Measurements from ENCODE around the gene MFAP3.
A peak's percentile ranks its signal among the peaks of the same experiment; 100 is the strongest.
"Not testable (repeated sequence)": the region's sequence is repeated elsewhere in the genome, so short reads cannot be mapped to it uniquely, and the experiment has no call there.

Gene MFAP3

GRCh38 chr5:154038707-154039457 lies at the start of gene MFAP3, which contains the start of gene FAM114A2:
MFAP3 (plus strand) TSS chr5:154038967; CDS start chr5:154049723, 10,756 bp downstream.
FAM114A2 (minus strand) TSS chr5:154038910; CDS start chr5:154034953, 3,957 bp downstream.
- DNase-seq: peak; percentile 71

GRCh38 chr5:153991168-153991567 lies 47.6 kb upstream of the MFAP3 start:
- DNase-seq: no peak

- DNase-seq: no peak
Measured at GRCh38 chr5:153998010-153998409, 40.8 kb upstream of the MFAP3 start.

- DNase-seq: no peak
Measured at GRCh38 chr5:153998768-153999167, 40.0 kb upstream of the MFAP3 start.

- no peak for DNase-seq
Measured at GRCh38 chr5:153999995-154000394, 38.8 kb upstream of the MFAP3 start.

GRCh38 chr5:154000703-154001102 lies 38.1 kb upstream of the MFAP3 start:
- no peak for DNase-seq

GRCh38 chr5:154002093-154002492 lies 36.7 kb upstream of the MFAP3 start:
- no peak for DNase-seq

- DNase-seq: no peak
Measured at GRCh38 chr5:154002511-154003020, 36.2 kb upstream of the MFAP3 start.

- no peak for DNase-seq
Measured at GRCh38 chr5:154005648-154006047, 33.1 kb upstream of the MFAP3 start.

- DNase-seq: no peak
Measured at GRCh38 chr5:154010660-154011059, 28.1 kb upstream of the MFAP3 start.

GRCh38 chr5:154015071-154015693 lies 23.6 kb upstream of the MFAP3 start:
- DNase-seq: no peak

- not testable (repeated sequence) for DNase-seq
Measured at GRCh38 chr5:154018919-154019318, 19.8 kb upstream of the MFAP3 start.

GRCh38 chr5:154025951-154026350 lies 12.8 kb upstream of the MFAP3 start:
- DNase-seq: no peak

GRCh38 chr5:154031937-154032489 lies 6.8 kb upstream of the MFAP3 start:
- no peak for DNase-seq

- DNase-seq: no peak
Measured at GRCh38 chr5:154034944-154035343, 3.8 kb upstream of the MFAP3 start.

GRCh38 chr5:154038261-154038706 lies 483 bp upstream of the MFAP3 start:
- DNase-seq: no peak

GRCh38 chr5:154039458-154039829 lies 677 bp downstream of the MFAP3 start:
- no peak for DNase-seq

- peak; percentile 66 for DNase-seq
Measured at GRCh38 chr5:154042766-154043165, 4.0 kb downstream of the MFAP3 start.

GRCh38 chr5:154044099-154044498 lies 5.3 kb downstream of the MFAP3 start:
- DNase-seq: no peak

- DNase-seq: peak; percentile 70
Measured at GRCh38 chr5:154044581-154044980, 5.8 kb downstream of the MFAP3 start.

GRCh38 chr5:154046486-154046885 lies 7.7 kb downstream of the MFAP3 start:
- no peak for DNase-seq

GRCh38 chr5:154047324-154047723 lies 8.6 kb downstream of the MFAP3 start:
- no peak for DNase-seq

GRCh38 chr5:154049636-154050035 lies 10.9 kb downstream of the MFAP3 start:
- no peak for DNase-seq

- DNase-seq: no peak
Measured at GRCh38 chr5:154053468-154053867, 14.7 kb downstream of the MFAP3 start.

Measured in GF-D8 (cell line).